ENCODE results near the gene HTR3B.
"Not testable (repeated sequence)": the region's sequence is repeated elsewhere in the genome, so short reads cannot be mapped to it uniquely, and the experiment has no call there.

Gene HTR3B

DNA sequence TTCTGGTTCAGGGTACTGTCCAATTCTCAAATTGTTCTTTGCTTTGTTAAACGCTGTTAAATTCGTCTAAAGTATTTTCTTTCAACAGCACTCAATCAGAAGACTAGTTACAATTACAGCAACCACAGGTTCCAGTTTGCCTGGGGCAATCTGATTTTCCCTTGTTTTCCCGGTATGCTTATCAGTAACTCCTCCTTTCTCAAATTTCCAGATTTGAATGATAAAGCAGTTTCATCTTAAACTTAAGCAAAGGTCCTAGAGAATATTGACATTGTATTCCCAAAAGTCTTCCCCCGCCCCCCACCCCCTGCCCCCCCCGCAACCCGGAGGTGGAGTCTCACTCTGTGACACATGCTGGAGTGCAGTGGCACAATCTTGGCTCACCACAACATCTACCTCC is 18.7 kb upstream of the HTR3B start:
- DNase-seq, result peak; percentile 45

DNA sequence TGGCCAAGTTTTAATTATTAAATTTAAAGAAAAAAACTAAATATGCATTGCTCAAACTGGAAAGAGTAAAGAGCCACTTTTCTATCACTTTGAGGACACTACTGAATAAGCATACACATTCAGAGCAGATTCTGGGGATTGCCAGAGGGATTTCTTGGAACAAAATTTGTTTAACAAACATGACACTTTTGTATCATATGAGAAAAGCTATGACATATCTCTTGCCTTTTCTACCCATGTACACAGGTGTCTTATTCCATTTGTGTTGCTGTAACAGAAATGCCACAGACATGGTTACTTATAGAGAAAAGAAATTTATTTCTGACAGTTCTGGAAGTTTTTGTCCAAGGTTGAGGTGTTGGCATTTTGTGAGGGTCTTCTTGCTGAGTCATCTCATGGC is 15.7 kb upstream of the HTR3B start:
- no peak for DNase-seq

GRCh38 chr11:113894421-113894996 is 10.1 kb upstream of the HTR3B start:
- no peak for DNase-seq

GRCh38 chr11:113895367-113896155 is 9.0 kb upstream of the HTR3B start:
- DNase-seq, result no peak

GRCh38 chr11:113896156-113896879 is 8.3 kb upstream of the HTR3B start:
- DNase-seq, result no peak

DNA sequence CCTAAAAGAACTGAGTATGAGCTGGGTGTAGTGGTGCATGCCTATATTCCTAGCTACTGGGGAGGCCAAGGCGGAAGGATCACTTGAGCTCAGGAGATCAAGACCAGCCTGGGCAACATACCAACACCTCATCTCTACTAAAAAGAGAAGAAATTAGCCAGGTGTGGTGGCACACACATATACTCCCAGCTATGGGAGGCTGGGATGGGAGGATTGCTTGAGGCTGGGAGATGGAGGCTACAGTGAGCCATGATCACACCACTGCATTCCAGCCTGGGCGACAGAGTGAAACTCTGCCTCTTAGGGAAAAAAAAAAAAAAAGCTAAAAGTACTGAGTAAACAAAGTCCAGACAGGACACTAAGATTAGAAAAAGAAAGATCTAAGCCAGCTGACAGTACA is 3.5 kb upstream of the HTR3B start:
- DNase-seq, result no peak

DNA sequence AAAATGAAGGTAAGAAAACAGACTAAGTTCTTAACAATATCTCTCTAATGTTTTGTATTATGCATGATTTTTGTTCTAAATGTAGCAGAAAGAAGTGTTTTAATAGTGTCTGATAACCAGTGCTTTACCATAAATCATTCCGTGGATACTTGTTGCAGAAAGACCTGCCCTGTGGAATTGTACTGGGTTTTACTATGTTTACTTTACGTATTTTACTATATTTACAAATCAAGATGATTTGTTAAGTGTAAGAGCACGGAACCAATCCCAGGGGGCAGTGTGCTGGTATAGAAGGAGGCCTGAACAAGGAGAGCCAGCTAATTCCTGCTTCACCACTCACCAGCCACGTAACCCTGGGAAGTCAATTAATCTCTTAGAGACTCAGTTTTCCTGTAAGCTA is 1.4 kb downstream of the HTR3B start:
- peak; percentile 42 for DNase-seq

DNA sequence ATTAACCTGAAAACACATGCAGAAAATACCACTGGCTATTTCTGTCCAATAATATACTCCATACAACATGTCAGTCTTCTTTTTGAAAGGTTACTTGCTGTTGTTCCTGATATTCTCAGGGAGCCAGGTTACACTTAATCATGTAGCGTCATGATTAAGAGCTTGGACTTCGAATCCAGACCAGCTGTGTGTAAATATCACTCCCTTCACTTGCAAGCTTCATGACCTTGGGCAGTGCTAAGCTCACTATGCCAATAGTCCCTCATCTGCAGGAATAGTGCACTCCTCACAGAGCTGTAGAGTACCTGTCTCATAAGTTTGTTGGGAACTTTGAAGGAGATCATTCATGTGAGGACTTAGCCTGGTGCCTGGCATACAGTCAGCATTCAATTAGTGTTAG is 1.9 kb downstream of the HTR3B start:
- DNase-seq, result no peak

DNA sequence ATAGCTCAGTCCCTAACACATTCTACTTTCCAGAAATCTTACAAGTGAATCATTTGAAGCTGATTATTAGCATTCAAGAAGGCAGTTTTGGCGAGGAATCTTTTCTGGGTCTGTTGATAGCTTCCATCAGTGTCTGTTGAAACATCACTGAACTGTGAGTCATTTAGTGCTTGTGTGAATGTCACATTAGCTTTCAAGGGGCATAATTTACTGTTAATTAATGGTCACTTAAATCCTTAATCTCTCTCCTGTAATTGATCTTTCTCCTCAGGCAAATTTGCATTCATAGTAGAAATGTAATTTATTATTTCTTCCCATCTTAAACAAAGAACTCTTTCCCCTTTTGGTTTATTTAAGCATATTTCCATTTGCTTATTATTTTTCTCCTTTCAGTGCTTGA is 2.6 kb downstream of the HTR3B start:
- DNase-seq, result no peak

GRCh38 chr11:113907681-113908080 is 3.1 kb downstream of the HTR3B start:
- no peak for DNase-seq

DNA sequence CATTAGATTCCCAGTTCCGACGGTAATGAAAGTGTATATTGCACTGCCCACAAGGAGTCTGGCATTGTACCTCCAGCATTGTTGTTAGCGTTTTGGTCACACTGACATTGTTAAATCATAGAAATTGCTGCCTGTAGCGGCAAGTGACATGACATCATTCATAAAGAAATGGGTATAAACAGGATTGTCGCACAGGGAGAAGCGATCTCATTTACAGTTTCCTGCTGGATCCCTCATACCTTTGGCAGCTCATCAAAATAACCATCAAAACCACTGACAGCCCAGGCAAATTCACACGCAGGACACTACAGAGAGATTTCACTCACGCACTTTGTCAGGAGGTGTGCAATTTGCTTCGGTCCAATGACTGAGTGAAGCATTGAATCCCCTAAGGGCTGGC is 3.5 kb downstream of the HTR3B start:
- DNase-seq, result no peak

GRCh38 chr11:113911491-113911890 is 6.9 kb downstream of the HTR3B start:
- DNase-seq, result not testable (repeated sequence)

DNA sequence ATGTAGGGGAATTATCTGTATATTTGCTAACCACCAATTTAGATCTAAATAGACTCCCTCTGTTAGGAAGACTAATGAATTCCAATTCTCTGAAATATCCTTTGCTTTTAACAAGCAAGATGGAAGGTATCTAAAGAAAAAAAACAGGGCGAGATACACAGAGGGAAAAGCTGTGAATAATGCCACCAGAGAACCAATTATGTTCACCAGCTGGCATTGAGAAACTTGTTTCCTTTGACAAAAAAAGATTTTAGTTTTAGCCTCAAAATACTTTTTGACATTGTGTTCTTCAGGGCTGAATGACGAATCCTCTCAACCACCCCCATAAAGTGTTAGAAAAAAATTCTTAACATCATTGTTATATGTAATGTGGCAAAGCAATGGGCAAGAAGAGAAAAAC is 19.0 kb downstream of the HTR3B start:
- no peak for DNase-seq

DNA sequence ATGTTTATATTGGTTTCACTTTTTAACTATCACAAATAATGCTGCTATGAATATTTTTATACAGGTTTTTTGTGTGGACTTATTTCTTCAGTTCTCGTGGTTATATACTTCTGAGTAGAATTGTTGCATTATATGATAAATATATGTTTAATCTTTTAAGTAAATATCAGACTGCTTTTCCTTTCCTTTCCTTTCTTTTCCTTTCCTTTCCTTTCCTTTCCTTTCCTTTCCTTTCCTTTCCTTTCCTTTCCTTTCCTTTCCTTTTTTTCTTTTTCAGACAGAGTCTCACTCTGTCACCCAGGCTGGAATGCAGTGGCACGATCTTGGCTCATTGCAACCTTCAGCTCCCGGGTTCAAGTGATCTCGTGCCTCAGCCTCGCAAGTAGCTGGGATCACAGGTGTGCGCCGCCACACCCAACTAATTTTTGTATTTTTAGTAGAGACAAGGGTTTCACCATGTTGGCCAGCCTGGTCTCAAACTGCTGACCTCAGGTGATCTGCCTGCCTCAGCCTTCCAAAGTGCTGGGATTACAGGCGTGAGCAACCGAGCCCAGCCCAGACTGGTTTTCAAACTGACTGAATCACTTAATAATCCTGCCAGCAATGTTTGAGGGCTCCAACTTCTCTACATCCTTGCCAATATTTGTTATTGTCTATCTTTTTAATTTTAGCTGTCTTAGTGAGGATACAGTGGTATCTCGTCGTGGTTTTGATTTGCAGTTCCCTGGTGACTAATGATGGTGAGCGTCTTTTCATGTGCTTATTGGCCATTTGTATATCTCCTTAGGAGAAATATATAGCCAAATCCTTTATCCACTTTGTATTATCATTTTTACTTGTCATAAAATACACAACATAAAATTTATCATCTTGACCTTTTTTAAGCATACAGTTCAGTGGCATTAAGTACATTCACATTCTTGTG is 21.9 kb downstream of the HTR3B start:
- no peak for DNase-seq

DNA sequence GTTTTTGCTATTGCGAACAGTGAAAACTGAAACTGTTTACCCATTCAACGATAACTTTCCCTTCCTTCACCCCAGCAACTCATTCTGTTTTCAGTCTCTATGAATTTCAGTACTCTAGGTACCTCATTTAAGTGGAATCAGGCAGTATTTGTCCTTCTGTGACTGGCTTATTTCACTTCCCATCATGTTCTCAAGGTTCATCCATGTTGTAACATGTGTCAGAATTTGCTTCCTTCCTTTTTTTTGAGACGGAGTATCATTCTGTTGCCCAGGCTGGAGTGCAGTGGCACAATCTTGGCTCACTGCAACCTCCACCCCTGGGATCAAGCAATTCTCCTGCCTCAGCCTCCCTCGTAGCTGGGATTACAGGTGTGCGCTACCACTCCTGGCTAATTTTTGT is 23.7 kb downstream of the HTR3B start:
- DNase-seq, result no peak

DNA sequence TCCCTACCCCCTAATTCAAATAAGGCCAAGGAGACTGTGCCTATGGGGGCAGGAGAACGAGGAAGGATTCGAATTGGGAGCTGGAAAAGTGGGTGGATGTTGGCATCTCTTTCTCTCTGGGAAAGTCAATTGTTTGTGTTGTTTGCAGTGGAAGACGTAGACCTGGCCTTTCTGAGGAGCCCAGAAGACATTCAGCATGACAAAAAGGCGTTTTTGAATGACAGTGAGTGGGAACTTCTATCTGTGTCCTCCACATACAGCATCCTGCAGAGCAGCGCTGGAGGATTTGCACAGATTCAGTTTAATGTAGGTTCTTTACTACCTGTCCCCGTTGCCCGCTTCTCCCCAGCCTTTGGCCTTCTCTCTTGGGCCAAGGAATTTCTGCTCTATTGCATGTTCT is 28.2 kb downstream of the HTR3B start:
- DNase-seq, result no peak

GRCh38 chr11:113934193-113934592 is 29.6 kb downstream of the HTR3B start:
- not testable (repeated sequence) for DNase-seq

GRCh38 chr11:113934761-113935160 is 30.2 kb downstream of the HTR3B start:
- no peak for DNase-seq

- DNase-seq, result no peak
Measured at GRCh38 chr11:113935858-113936257, 31.3 kb downstream of the HTR3B start.

DNA sequence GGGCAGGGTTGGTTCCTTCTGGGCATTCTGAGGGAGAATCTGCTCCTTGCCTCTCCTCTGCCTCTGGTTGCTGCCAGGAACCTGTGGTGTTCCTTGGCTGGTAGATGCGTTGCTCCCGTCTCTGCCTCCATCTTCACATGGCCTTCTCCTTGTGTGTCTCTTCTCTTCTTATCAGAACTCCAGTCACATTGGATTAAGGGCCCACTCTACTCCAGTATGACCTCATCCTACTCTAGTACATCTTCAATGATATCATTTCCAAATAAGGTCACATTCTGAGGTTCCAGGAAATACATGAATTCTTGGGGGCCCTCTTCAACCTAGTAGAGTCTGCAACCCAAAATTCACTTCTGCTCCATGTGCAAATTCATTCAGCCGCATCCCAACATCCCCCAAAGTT is 33.3 kb downstream of the HTR3B start:
- no peak for DNase-seq

DNA sequence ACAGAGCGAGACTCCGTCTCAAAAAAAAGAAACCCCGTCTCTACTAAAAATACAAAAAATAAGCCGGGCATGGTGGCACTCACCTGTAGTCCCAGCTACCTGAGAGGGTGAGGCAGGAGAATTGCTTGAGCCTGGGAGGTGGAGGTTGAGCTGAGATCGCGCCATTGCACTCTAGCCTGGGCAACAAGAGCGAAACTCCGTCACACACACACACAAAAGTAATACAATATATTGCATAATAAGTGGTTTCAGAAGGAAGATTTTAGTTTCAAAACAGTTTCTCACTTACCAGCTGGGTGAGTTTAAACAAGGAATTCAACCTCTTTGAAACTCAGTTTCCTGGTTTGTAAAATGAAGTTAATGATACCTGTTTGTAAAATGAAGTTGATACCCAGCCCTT is 37.7 kb downstream of the HTR3B start:
- DNase-seq, result no peak

GRCh38 chr11:113946162-113946561 is 41.6 kb downstream of the HTR3B start:
- DNase-seq, result not testable (repeated sequence)

GRCh38 chr11:113947994-113948393 is 43.4 kb downstream of the HTR3B start:
- no peak for DNase-seq

Data from NCI-H1436 treated with DMSO at 0.1 percent for 48 hours (cell line).